Measurements from ENCODE around the gene TINAG. TPM values are rescaled to one million over a fixed set of nuclear protein-coding genes. Genes with fewer than 3 reads are reported as not detected.
"Not testable (repeated sequence)": the region's sequence is repeated elsewhere in the genome, so short reads cannot be mapped to it uniquely, and the experiment has no call there.

The TINAG gene
- total and polyA plus RNA-seq, 4 donors: 0.38 TPM; not detected in 3

DNA sequence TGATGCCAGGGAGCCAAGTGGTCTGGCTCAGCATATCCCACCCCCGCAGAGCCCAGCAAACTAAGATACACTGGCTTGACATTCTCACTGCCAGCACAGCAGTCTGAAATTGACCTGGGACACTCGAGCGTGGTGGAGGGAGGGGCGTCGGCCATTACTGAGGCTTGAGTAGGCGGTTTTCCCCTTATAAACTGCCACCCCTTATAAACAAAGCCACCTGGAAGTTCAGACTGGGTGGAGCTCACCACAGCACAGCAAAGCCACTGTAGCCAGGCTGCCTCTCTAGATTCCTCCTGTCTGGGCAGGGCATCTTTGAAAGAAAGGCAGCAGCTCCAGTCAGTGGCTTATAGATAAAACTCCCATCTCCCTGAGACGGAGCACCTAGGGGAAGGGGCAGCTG is 19.4 kb downstream of the TINAG start:
- ATAC-seq (ENCODE audit: low FRiP score): no peak
- 86 to 89% methylated on average over 7 of the region's 7 CpGs for WGBS, 2 donors
- H3K27ac ChIP-seq (ENCODE audit: low read depth in 1 of 2, low read length in 2 of 2): no peak overlapping the region

DNA sequence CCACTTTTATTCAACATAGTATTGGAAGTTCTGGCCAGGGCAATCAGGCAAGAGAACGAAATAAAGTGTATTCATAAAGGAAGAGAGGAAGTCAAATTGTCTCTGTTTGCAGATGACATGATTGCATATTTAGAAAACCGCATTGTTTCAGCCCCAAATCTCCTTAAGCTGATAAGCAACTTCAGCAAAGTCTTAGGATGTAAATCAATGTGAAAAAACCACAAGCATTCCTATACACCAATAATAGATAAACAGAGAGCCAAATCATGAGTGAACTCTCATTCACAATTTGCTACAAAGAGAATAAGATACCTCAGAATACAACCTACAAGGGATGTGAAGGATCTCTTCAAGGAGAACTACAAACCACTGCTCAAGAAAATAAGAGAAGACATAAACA is 23.3 kb downstream of the TINAG start:
- not testable (repeated sequence) for ATAC-seq (ENCODE audit: low FRiP score); H3K4me1 ChIP-seq (ENCODE audit: control insufficient read depth in 1 of 2, insufficient read depth in 2 of 2, low read length in 2 of 2); H3K36me3 ChIP-seq (ENCODE audit: control insufficient read depth in 1 of 2, insufficient read depth in 2 of 2, low read length in 1 of 2); H3K9me3 ChIP-seq (ENCODE audit: control insufficient read depth, low read length); DNase-seq; H3K4me3 ChIP-seq (ENCODE audit: low read length in 2 of 2); H3K27me3 ChIP-seq (ENCODE audit: control insufficient read depth in 1 of 2, insufficient read depth in 2 of 2, low read length in 1 of 2); H3K27ac ChIP-seq (ENCODE audit: low read depth in 1 of 2, low read length in 2 of 2)
- intact Hi-C loops (cut with DNase I): loop anchor here in 1 of 2 donors (10.0 kb wide), 1 partner anchor 77 kb away; no protein-coding TSS in a partner anchor
- 70 to 78% methylated on average over 2 of the region's 2 CpGs for WGBS, 2 donors

More for the DNA sequence above, 19.4 kb downstream of the TINAG start:
- Histone ChIP-seq H3K4me1 (ENCODE audit: control insufficient read depth in 1 of 2, insufficient read depth in 2 of 2, low read length in 2 of 2) (no peaks in the 10 kb centered on the region), H3K4me3 (ENCODE audit: low read length in 2 of 2) (no peak overlapping the region), H3K9me3 (ENCODE audit: control insufficient read depth, low read length) (no peaks in the 10 kb centered on the region), H3K36me3 (ENCODE audit: control insufficient read depth in 1 of 2, insufficient read depth in 2 of 2, low read length in 1 of 2) (no peaks in the 10 kb centered on the region), H3K27me3 (ENCODE audit: control insufficient read depth in 1 of 2, insufficient read depth in 2 of 2, low read length in 1 of 2) (no peaks in the 10 kb centered on the region)
- DNase-seq: peak in 1 of 2 donors; percentile 62
- intact Hi-C loops (cut with DNase I): no loop called here

DNA sequence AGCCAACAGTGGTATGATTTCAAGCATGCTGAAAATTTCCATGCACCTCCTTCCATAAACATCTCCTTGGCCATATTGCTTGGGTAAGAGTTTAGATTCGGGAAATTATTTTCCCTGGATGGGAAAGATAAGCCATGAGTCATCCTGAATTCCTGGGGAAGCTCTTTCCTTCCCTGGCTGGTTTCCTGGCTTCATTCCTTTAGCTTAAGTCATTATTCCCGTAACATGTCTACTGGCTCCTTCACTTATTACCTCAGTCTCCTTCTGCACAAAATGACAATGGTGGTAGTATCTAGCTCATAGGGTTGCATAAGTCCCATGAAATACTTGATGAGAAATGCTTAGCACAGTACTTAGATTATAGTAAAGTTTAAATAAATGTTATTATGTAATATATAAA is 27.6 kb downstream of the TINAG start:
- DNase-seq: no peak
- H3K36me3 ChIP-seq (ENCODE audit: control insufficient read depth in 1 of 2, insufficient read depth in 2 of 2, low read length in 1 of 2): no peaks in the 10 kb centered on the region
- H3K27me3 ChIP-seq (ENCODE audit: control insufficient read depth in 1 of 2, insufficient read depth in 2 of 2, low read length in 1 of 2): no peaks in the 10 kb centered on the region
- H3K4me3 ChIP-seq (ENCODE audit: low read length in 2 of 2): no peak overlapping the region
- H3K4me1 ChIP-seq (ENCODE audit: control insufficient read depth in 1 of 2, insufficient read depth in 2 of 2, low read length in 2 of 2): no peaks in the 10 kb centered on the region
- intact Hi-C loops (cut with DNase I): loop anchor here in 1 of 2 donors (10.0 kb wide), 1 partner anchor 81 kb away; no protein-coding TSS in a partner anchor
- 0 to 6% methylated on average over 2 of the region's 2 CpGs for WGBS, 2 donors
- peak; percentile 68 for ATAC-seq (ENCODE audit: low FRiP score)
- no peak overlapping the region for H3K27ac ChIP-seq (ENCODE audit: low read depth in 1 of 2, low read length in 2 of 2)
- no peaks in the 10 kb centered on the region for H3K9me3 ChIP-seq (ENCODE audit: control insufficient read depth, low read length)

DNA sequence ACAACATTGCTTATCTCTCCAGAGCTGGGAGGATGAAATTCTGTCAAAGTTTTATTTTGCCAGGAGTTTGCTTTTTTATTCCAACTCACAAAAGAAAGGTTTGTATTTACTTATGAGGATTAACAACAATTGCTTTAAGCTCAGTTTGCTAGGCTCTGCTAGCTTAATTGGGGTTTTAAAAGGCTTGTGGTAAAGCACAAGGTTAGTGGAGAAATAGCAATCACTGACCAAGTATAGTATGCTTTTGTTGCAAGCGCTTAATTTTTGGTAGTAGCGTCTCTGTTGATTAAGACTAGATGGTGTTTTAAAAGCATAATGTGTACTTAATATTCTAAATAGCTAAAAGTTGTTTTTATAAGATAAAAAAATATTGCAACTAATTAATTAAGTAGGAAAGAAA is 45.7 kb downstream of the TINAG start:
- no peak for DNase-seq
- Histone ChIP-seq H3K9me3 (ENCODE audit: control insufficient read depth, low read length) (no peaks in the 10 kb centered on the region), H3K4me1 (ENCODE audit: control insufficient read depth in 1 of 2, insufficient read depth in 2 of 2, low read length in 2 of 2) (no peaks in the 10 kb centered on the region), H3K36me3 (ENCODE audit: control insufficient read depth in 1 of 2, insufficient read depth in 2 of 2, low read length in 1 of 2) (no peaks in the 10 kb centered on the region), H3K27ac (ENCODE audit: low read depth in 1 of 2, low read length in 2 of 2) (no peak overlapping the region), H3K4me3 (ENCODE audit: low read length in 2 of 2) (no peak overlapping the region), H3K27me3 (ENCODE audit: control insufficient read depth in 1 of 2, insufficient read depth in 2 of 2, low read length in 1 of 2) (no peaks in the 10 kb centered on the region)
- ATAC-seq (ENCODE audit: low FRiP score): no peak
- intact Hi-C loops (cut with DNase I): no loop called here
- WGBS, 2 donors: 95 to 99% methylated on average over 2 of the region's 2 CpGs

DNA sequence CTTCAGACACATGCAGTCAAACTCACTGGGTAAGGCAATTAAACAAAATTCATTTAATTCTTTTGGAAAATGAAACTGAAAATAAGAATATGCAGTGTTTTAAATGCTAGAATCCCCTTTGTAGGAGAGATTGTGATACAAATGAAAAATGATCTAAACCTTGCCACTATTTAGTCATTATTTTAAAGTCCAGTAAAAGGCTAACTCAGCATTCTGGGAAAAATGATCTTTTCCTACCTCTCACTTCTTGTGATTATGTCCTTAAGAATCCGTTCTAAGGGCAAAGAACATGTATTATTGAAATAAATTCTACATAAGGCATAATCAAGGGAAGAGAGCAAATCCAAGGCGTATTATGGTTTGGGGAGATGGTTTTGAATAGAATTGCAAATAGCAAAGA is 46.4 kb downstream of the TINAG start:
- 90 to 95% methylated on average over 2 of the region's 2 CpGs for WGBS, 2 donors
- Histone ChIP-seq H3K27me3 (ENCODE audit: control insufficient read depth in 1 of 2, insufficient read depth in 2 of 2, low read length in 1 of 2) (no peaks in the 10 kb centered on the region), H3K4me3 (ENCODE audit: low read length in 2 of 2) (no peak overlapping the region), H3K4me1 (ENCODE audit: control insufficient read depth in 1 of 2, insufficient read depth in 2 of 2, low read length in 2 of 2) (no peaks in the 10 kb centered on the region), H3K36me3 (ENCODE audit: control insufficient read depth in 1 of 2, insufficient read depth in 2 of 2, low read length in 1 of 2) (no peaks in the 10 kb centered on the region), H3K27ac (ENCODE audit: low read depth in 1 of 2, low read length in 2 of 2) (no peak overlapping the region), H3K9me3 (ENCODE audit: control insufficient read depth, low read length) (no peaks in the 10 kb centered on the region)
- ATAC-seq (ENCODE audit: low FRiP score) (no peak), DNase-seq (no peak)
- intact Hi-C loops (cut with DNase I): no loop called here

DNA sequence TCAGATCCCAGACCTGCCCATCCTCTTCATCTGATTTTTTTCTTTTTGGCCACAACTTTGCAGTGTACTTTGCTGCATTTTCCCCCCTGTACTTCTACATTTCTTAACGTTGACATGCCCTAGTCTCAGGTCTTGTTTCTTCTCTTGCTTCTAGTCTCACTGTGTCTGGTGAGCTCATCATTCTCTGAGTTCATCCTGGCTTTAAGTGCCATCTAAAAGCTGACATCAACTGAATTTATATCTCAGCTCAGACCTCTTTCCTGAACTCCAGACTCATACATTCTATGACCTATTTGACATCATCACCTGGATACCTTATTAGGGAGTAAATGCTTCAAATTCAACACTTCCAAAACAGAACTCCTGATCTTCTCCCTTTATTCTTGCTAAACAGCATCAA is 48.9 kb downstream of the TINAG start:
- Histone ChIP-seq H3K27me3 (ENCODE audit: control insufficient read depth in 1 of 2, insufficient read depth in 2 of 2, low read length in 1 of 2) (no peaks in the 10 kb centered on the region), H3K36me3 (ENCODE audit: control insufficient read depth in 1 of 2, insufficient read depth in 2 of 2, low read length in 1 of 2) (no peaks in the 10 kb centered on the region), H3K27ac (ENCODE audit: low read depth in 1 of 2, low read length in 2 of 2) (no peak overlapping the region), H3K4me3 (ENCODE audit: low read length in 2 of 2) (no peak overlapping the region), H3K9me3 (ENCODE audit: control insufficient read depth, low read length) (no peaks in the 10 kb centered on the region), H3K4me1 (ENCODE audit: control insufficient read depth in 1 of 2, insufficient read depth in 2 of 2, low read length in 2 of 2) (no peaks in the 10 kb centered on the region)
- ATAC-seq (ENCODE audit: low FRiP score) (no peak), DNase-seq (no peak)
- intact Hi-C loops (cut with DNase I): no loop called here
- WGBS, 2 donors: 56 to 59% methylated on average over 1 of the region's 1 CpG

DNA sequence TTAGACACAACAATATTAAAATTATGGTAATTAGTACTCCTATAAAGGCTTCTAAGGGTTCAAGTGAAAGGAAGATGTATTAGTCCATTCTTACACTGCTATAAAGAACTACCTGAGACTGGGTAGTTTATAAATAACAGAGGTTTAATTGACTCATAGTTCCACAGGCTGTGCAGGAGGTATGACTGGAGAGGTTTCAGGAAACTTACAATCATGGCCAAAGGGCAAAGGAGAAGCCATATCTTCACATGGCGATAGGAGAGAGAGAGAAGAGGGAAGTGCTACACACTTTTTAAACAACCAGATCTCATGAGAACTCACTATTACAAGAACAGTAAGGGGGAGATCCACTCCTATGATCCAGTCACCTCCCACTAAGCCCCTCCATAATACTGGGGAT is 52.9 kb downstream of the TINAG start:
- ATAC-seq (ENCODE audit: low FRiP score): no peak
- no peaks in the 10 kb centered on the region for H3K9me3 ChIP-seq (ENCODE audit: control insufficient read depth, low read length)
- H3K36me3 ChIP-seq (ENCODE audit: control insufficient read depth in 1 of 2, insufficient read depth in 2 of 2, low read length in 1 of 2): no peaks in the 10 kb centered on the region
- intact Hi-C loops (cut with DNase I): no loop called here
- no peak for DNase-seq
- 97 to 100% methylated on average over 1 of the region's 1 CpG for WGBS, 2 donors
- no peak overlapping the region for H3K27ac ChIP-seq (ENCODE audit: low read depth in 1 of 2, low read length in 2 of 2)
- no peaks in the 10 kb centered on the region for H3K4me1 ChIP-seq (ENCODE audit: control insufficient read depth in 1 of 2, insufficient read depth in 2 of 2, low read length in 2 of 2)
- H3K4me3 ChIP-seq (ENCODE audit: low read length in 2 of 2): no peak overlapping the region
- H3K27me3 ChIP-seq (ENCODE audit: control insufficient read depth in 1 of 2, insufficient read depth in 2 of 2, low read length in 1 of 2): no peaks in the 10 kb centered on the region

DNA sequence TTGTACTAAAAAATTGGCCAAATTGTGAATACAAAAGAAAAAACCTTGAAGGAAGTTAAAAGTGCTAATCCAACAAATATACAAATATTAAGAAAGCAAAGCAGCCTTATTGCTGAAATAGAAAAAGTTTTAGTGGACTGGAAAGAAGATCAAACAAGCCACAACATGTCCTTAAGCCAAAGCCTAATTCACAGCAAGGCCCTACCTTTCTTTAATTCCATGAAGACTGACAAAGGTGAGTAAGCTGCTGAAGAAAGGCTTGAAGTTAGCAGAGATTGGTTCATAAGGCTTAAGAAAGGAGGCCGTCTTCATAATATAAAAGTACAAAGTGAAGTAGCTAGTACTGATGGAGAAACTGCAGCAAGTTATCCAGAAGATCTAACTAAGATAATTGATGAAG is 53.5 kb downstream of the TINAG start:
- intact Hi-C loops (cut with DNase I): no loop called here
- ATAC-seq (ENCODE audit: low FRiP score): no peak
- Histone ChIP-seq H3K4me3 (ENCODE audit: low read length in 2 of 2) (no peak overlapping the region), H3K27me3 (ENCODE audit: control insufficient read depth in 1 of 2, insufficient read depth in 2 of 2, low read length in 1 of 2) (no peaks in the 10 kb centered on the region), H3K36me3 (ENCODE audit: control insufficient read depth in 1 of 2, insufficient read depth in 2 of 2, low read length in 1 of 2) (no peaks in the 10 kb centered on the region), H3K27ac (ENCODE audit: low read depth in 1 of 2, low read length in 2 of 2) (no peak overlapping the region), H3K4me1 (ENCODE audit: control insufficient read depth in 1 of 2, insufficient read depth in 2 of 2, low read length in 2 of 2) (no peaks in the 10 kb centered on the region), H3K9me3 (ENCODE audit: control insufficient read depth, low read length) (no peaks in the 10 kb centered on the region)
- 97 to 98% methylated on average over 1 of the region's 1 CpG for WGBS, 2 donors
- DNase-seq: no peak

DNA sequence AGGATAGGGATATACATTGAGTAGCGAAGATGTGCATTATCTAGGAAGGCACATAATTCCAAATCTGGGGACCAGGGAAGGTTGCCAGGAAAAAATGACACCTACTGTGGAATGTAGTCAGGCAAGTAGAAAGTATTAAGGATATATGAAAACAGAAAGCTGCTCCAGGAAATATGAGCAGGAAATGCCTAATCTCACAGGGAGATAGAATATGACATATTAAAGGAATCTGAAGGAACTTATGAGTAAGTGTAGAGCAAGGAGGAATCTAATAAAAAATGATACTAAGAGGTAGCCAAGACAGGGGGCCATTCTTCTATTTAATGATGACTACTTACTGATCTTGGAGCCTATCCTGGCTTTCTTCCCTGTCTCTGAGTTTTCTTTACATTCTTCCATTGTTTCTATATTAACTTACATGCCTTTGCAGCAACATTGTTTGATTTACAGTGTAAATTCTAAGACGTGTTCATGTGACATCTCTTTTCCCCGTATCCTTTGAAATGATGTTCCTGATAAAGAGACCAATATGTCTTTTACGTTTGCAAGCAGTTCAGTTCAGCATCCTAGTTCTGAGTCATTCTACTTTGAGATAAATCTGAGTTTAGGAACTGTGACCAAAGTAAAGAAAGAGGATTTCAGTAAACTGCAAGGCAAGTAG is 58.6 kb downstream of the TINAG start:
- Histone ChIP-seq H3K4me3 (ENCODE audit: low read length in 2 of 2) (no peak overlapping the region), H3K4me1 (ENCODE audit: control insufficient read depth in 1 of 2, insufficient read depth in 2 of 2, low read length in 2 of 2) (no peaks in the 10 kb centered on the region), H3K36me3 (ENCODE audit: control insufficient read depth in 1 of 2, insufficient read depth in 2 of 2, low read length in 1 of 2) (no peaks in the 10 kb centered on the region), H3K27me3 (ENCODE audit: control insufficient read depth in 1 of 2, insufficient read depth in 2 of 2, low read length in 1 of 2) (no peaks in the 10 kb centered on the region), H3K27ac (ENCODE audit: low read depth in 1 of 2, low read length in 2 of 2) (no peak overlapping the region), H3K9me3 (ENCODE audit: control insufficient read depth, low read length) (no peaks in the 10 kb centered on the region)
- ATAC-seq (ENCODE audit: low FRiP score) (no peak), DNase-seq (no peak)
- intact Hi-C loops (cut with DNase I): no loop called here
- 30 to 36% methylated on average over 4 of the region's 4 CpGs for WGBS, 2 donors
